Activated T-cell treated with anti-CD3 and anti-CD28 coated beads, Interleukin-2, amount 50 U/mL, for 4 hours (primary cell): ENCODE results near the gene WNT3A. TPM values are rescaled to one million over a fixed set of nuclear protein-coding genes. Genes with fewer than 3 reads are reported as not detected.
"Not testable (repeated sequence)": the region's sequence is repeated elsewhere in the genome, so short reads cannot be mapped to it uniquely, and the experiment has no call there.

Experiments used
- ATAC-seq, 2 donors: fragments of 200-7000 bp; cut with Tn5 transposase; one replicate each; pipeline ENCODE4 v1.10.0; 2021
- DNase-seq: peaks from one replicate; pipeline ENCODE4 v3.0.0-alpha.2; 2020
- H3K27me3 Mint-ChIP-seq: one replicate; pipeline ENCODE4 v1.8.0; 2021; ENCODE audit warnings: low read depth, mixed read lengths
- H3K36me3 Mint-ChIP-seq: one replicate; pipeline ENCODE4 v1.8.0; 2022; ENCODE audit warnings: mixed read lengths; ENCODE audit not compliant: insufficient read depth
- H3K4me1 Mint-ChIP-seq: one replicate; pipeline ENCODE4 v1.8.0; 2021; ENCODE audit warnings: low read depth, mixed read lengths
- H3K4me3 Mint-ChIP-seq: one replicate; pipeline ENCODE4 v1.8.0; 2021; ENCODE audit warnings: mild to moderate bottlenecking, moderate library complexity, mixed read lengths
- H3K9me3 Mint-ChIP-seq: one replicate; pipeline ENCODE4 v1.8.0; 2021; ENCODE audit warnings: mixed read lengths
- total RNA-seq, 3 donors: library from RNA; stranded (reverse); gene quantifications; one replicate each; pipeline ENCODE4 v1.2.1, GENCODE V29; 2021

Gene WNT3A
- total RNA-seq, 3 donors from 2014 or later, result not detected

GRCh38 chr1:228013935-228014930 lies 7.4 kb downstream of the WNT3A start:
- ATAC-seq, result no peak
- DNase-seq, result no peak
- Mint-ChIP-seq H3K9me3 (no peaks in the 10 kb centered on the region), H3K27me3 (peaks cover 22% of the 10 kb centered on the region), H3K4me3 (no peak overlapping the region), H3K36me3 (no peaks in the 10 kb centered on the region), H3K4me1 (peaks cover 3% of the 10 kb centered on the region)

DNA sequence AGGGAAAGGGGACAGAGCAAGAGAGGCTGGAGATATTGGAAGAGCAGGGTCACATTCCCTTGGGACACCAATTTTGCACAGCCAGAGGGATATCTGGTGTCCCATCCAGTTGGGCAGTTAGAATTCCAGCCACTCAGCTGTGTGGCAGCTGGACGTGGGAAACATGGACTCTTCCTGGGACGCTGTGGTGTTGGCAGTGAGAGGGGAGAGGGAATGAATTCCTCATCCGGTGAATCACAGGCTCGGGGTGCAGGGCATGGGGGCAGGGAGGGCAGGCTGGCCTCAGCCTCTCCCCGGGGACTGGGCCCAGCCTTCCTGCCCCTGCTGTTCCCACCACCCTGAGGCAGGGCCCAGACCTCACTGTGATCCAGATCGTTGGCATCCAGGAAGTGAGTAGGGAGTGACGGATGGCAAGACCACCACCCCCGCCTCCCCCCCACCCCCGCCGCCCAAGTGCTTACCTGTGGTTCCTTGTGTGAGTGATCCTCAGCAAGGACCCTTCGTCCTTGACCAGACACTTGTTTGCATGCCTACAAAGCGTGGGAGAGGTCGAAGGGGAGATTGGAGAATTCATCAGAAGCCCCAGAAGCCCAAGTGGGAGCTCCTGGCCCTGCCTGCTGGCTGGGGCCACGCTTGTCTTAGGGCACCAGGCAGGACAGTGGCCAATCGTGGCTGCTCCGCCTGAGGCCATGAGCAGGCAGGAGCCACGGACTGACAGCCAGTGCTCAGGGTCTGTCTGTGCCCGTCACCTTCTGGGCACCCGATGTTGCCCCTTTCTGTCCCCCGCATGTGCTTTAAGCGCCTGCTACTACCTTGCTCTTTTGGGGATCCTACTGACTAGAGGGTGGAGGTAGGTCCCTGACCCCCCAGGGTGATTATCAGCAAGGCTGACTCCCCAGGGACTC lies 8.7 kb downstream of the WNT3A start:
- H3K27me3 Mint-ChIP-seq, result peaks cover 13% of the 10 kb centered on the region
- peak; percentile 2 for DNase-seq

GRCh38 chr1:228016181-228016510 lies 9.3 kb downstream of the WNT3A start:
- ATAC-seq, result no peak
- peaks cover 7% of the 10 kb centered on the region for H3K27me3 Mint-ChIP-seq
- DNase-seq, result peak; percentile 2

More for the DNA sequence above, 8.7 kb downstream of the WNT3A start:
- Mint-ChIP-seq H3K4me1 (no peaks in the 10 kb centered on the region), H3K9me3 (no peaks in the 10 kb centered on the region), H3K4me3 (no peak overlapping the region), H3K36me3 (no peaks in the 10 kb centered on the region)
- no peak for ATAC-seq

GRCh38 chr1:228016653-228017355 lies 10.0 kb downstream of the WNT3A start:
- Mint-ChIP-seq H3K4me3 (no peak overlapping the region), H3K4me1 (no peaks in the 10 kb centered on the region), H3K9me3 (no peaks in the 10 kb centered on the region), H3K27me3 (peaks cover 3% of the 10 kb centered on the region), H3K36me3 (no peaks in the 10 kb centered on the region)
- ATAC-seq (no peak), DNase-seq (no peak)

More at GRCh38 chr1:228016181-228016510, 9.3 kb downstream of the WNT3A start:
- no peaks in the 10 kb centered on the region for H3K36me3 Mint-ChIP-seq
- H3K4me3 Mint-ChIP-seq, result no peak overlapping the region
- no peaks in the 10 kb centered on the region for H3K4me1 Mint-ChIP-seq
- H3K9me3 Mint-ChIP-seq, result no peaks in the 10 kb centered on the region

GRCh38 chr1:228017356-228018124 lies 10.7 kb downstream of the WNT3A start:
- Mint-ChIP-seq H3K4me1 (no peaks in the 10 kb centered on the region), H3K4me3 (no peak overlapping the region), H3K27me3 (peaks cover 3% of the 10 kb centered on the region), H3K9me3 (no peaks in the 10 kb centered on the region), H3K36me3 (no peaks in the 10 kb centered on the region)
- ATAC-seq (no peak), DNase-seq (no peak)

DNA sequence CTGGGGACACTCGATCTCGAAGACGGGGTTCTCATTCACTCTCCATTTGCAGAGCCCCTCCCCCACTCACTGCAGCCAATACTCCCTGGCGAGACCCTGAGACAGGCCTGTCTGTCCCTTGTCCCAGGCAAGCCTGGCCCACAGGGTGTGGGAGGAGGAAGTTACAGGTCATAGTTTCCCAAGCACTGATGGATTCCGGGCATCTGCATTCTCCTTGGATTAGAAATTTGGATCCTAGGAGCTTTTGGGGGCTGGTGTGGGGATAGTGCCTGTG lies 11.3 kb downstream of the WNT3A start:
- Mint-ChIP-seq H3K9me3 (no peaks in the 10 kb centered on the region), H3K27me3 (peaks cover 3% of the 10 kb centered on the region), H3K36me3 (no peaks in the 10 kb centered on the region), H3K4me3 (no peak overlapping the region), H3K4me1 (no peaks in the 10 kb centered on the region)
- ATAC-seq (no peak), DNase-seq (no peak)

DNA sequence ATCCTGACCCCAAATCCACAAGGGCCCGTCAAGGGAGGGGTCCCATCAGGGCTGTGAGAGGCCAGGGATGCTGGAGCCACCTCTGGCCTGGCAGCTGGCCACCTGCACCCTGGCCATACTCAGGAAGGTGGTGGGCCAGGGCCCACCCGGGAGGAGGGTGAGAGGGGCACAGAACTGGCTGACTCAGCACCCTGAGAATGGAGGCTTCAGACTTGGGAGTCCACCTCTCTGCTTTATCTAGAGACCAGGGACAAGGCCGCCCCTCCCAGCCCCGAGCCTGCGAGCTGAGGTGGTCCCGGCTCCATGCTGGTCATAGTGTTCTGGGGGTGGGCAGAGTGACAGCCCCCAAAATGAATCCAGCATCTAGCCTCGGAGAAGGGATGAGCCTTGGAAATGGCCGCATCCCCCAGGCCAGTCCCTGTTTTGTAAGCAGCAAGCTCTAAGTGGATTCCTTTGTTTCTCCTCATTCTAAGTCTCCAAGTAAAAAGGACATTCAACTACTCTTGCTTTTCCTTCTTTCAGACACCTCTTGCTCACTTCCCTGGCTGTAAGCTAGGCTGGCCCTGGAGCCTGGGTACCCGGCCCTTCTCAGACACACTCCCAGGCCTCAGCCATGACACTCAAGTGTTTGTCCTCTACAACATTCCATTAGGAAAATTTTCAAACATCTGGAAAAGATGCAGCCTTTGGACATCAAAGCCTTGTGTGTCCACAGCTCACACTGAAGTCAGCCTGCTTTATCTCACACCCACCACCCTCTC lies 12.3 kb downstream of the WNT3A start:
- no peaks in the 10 kb centered on the region for H3K9me3 Mint-ChIP-seq
- H3K27me3 Mint-ChIP-seq, result peaks cover 3% of the 10 kb centered on the region
- H3K4me1 Mint-ChIP-seq, result no peaks in the 10 kb centered on the region
- no peak overlapping the region for H3K4me3 Mint-ChIP-seq
- DNase-seq (no peak), ATAC-seq (no peak)
- H3K36me3 Mint-ChIP-seq, result no peaks in the 10 kb centered on the region

DNA sequence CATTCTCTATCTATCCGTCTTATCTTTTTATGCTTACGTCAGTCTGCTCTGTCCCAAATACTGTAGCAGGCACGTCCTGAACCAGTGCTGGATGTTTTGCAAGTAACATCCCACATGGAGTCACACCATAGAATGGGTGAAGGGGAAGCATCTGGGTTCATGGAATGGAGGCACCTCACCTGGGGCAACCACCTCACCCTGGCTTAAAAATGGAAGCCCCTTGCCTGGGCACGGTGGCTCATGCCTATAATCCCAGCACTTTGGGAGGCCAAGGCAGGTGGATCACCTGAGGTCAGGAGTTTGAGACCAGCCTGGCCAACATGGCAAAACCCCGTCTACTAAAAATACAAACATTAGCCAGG lies 12.9 kb downstream of the WNT3A start:
- H3K27me3 Mint-ChIP-seq, H3K36me3 Mint-ChIP-seq, H3K4me1 Mint-ChIP-seq, H3K9me3 Mint-ChIP-seq, DNase-seq, H3K4me3 Mint-ChIP-seq, ATAC-seq: not testable (repeated sequence)

GRCh38 chr1:228020686-228021354 lies 14.0 kb downstream of the WNT3A start:
- Mint-ChIP-seq H3K4me3 (no peak overlapping the region), H3K36me3 (no peaks in the 10 kb centered on the region), H3K9me3 (no peaks in the 10 kb centered on the region), H3K27me3 (no peaks in the 10 kb centered on the region), H3K4me1 (no peaks in the 10 kb centered on the region)
- DNase-seq (no peak), ATAC-seq (no peak)

DNA sequence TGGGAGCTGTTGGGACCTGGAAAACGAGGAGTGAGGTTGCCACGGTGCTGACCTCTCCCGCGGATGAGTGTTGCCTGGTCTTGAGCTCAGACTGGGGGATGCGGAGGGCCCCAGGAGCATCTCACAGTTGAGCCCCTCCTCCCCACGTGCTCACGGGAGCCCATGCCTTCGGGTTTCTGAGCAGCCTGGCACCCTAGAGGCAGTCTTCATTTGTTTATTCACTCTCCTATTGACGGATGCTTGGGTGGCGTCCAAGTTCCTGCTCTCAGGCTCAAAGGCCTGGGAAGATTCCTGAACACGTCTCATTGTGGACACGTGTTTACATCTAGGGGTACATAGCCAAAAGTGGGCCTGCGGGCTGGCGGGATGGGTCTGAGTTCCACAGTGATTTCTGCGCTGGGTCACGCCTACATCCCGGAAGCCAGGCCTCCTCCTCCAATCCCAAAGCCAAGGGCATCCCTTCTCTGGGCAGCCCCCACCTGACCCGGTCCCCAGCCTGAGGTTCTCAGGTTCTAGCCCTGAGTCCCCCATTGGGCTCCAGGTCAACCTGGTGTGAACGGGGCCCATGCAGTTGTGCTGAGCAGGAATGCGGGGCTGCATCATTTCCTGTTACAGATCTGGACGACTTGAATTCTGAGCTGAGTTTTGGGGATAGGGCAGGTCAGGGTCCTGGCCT lies 14.7 kb downstream of the WNT3A start:
- DNase-seq (no peak), ATAC-seq (no peak)
- H3K4me1 Mint-ChIP-seq, result no peaks in the 10 kb centered on the region
- H3K9me3 Mint-ChIP-seq, result no peaks in the 10 kb centered on the region
- H3K36me3 Mint-ChIP-seq, result no peaks in the 10 kb centered on the region
- H3K27me3 Mint-ChIP-seq, result no peaks in the 10 kb centered on the region
- no peak overlapping the region for H3K4me3 Mint-ChIP-seq

- H3K27me3 Mint-ChIP-seq, result peaks cover under 1% of the 10 kb centered on the region
- peak; percentile 1 for DNase-seq
- no peaks in the 10 kb centered on the region for H3K36me3 Mint-ChIP-seq
- no peaks in the 10 kb centered on the region for H3K4me1 Mint-ChIP-seq
- H3K9me3 Mint-ChIP-seq, result no peaks in the 10 kb centered on the region
- no peak for ATAC-seq
- H3K4me3 Mint-ChIP-seq, result no peak overlapping the region
Measured at GRCh38 chr1:228022571-228023293, 15.9 kb downstream of the WNT3A start.

DNA sequence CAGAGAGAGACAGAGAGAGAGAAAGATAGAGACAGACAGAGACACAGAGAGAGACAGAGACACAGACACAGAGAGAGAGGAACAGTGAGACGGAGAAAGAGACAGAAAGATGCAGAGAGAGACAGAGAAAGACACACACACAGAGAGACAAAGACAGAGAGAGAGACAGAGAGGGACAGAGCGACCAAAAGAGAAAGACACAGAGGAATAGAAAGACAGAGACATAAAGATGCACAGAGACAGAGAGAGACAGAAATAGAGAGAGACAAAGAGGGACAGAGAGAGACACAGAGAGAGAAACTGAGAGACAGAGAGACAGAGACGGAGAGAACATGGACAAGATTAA lies 16.5 kb downstream of the WNT3A start:
- Mint-ChIP-seq H3K27me3 (peaks cover 3% of the 10 kb centered on the region), H3K9me3 (no peaks in the 10 kb centered on the region), H3K4me1 (no peaks in the 10 kb centered on the region), H3K36me3 (no peaks in the 10 kb centered on the region), H3K4me3 (no peak overlapping the region)
- no peak for DNase-seq
- ATAC-seq, result no peak
